Measurements from ENCODE around the gene GTSE1.
A peak's percentile ranks its signal among the peaks of the same experiment; 100 is the strongest.
"Not testable (repeated sequence)": the region's sequence is repeated elsewhere in the genome, so short reads cannot be mapped to it uniquely, and the experiment has no call there.

GTSE1 gene

GRCh38 chr22:46296257-46297150 lies at the start of gene GTSE1:
Gene GTSE1, plus strand, starts transcription at chr22:46296870. Its CDS starts 531 bp downstream, at chr22:46297401.
- peaks cover 26% of the 10 kb centered on the region for H3K4me1 ChIP-seq (ENCODE audit: insufficient read depth, low read length)

GRCh38 chr22:46247443-46247975 lies 49.2 kb upstream of the GTSE1 start:
- H3K27me3 ChIP-seq (ENCODE audit: insufficient read depth, low read length), result no peaks in the 10 kb centered on the region

More at GRCh38 chr22:46296257-46297150, at the start of gene GTSE1:
- Histone ChIP-seq H3K9me3 (ENCODE audit: low read length) (no peaks in the 10 kb centered on the region), H3K4me3 (ENCODE audit: low read length) (peak within 1 kb of the TSS; percentile 72), H3K27me3 (ENCODE audit: insufficient read depth, low read length) (no peaks in the 10 kb centered on the region), H2AFZ (ENCODE audit: low read depth, low read length) (peak within 1 kb of the TSS; percentile 80), H3K36me3 (ENCODE audit: insufficient read depth, low read length) (peaks cover 34% of the 10 kb centered on the region)

GRCh38 chr22:46250035-46250782 lies 46.5 kb upstream of the GTSE1 start, which contains the start of gene CDPF1:
Gene CDPF1, minus strand, starts transcription at chr22:46250293. Its CDS starts 2,009 bp downstream, at chr22:46248284.
- peak within 1 kb of the TSS; percentile 91 for H2AFZ ChIP-seq (ENCODE audit: low read depth, low read length)

More at GRCh38 chr22:46247443-46247975, 49.2 kb upstream of the GTSE1 start:
- no peak overlapping the region for H3K4me3 ChIP-seq (ENCODE audit: low read length)
- H3K4me1 ChIP-seq (ENCODE audit: insufficient read depth, low read length), result peaks cover 8% of the 10 kb centered on the region
- no peak overlapping the region for H2AFZ ChIP-seq (ENCODE audit: low read depth, low read length)
- H3K36me3 ChIP-seq (ENCODE audit: insufficient read depth, low read length), result peaks cover 10% of the 10 kb centered on the region
- H3K9me3 ChIP-seq (ENCODE audit: low read length), result no peaks in the 10 kb centered on the region

GRCh38 chr22:46250783-46251125 lies 45.9 kb upstream of the GTSE1 start:
- Histone ChIP-seq H3K9me3 (ENCODE audit: low read length) (no peaks in the 10 kb centered on the region), H3K4me1 (ENCODE audit: insufficient read depth, low read length) (peaks cover 8% of the 10 kb centered on the region), H2AFZ (ENCODE audit: low read depth, low read length) (peak overlapping the region; percentile 91), H3K36me3 (ENCODE audit: insufficient read depth, low read length) (no peaks in the 10 kb centered on the region), H3K27me3 (ENCODE audit: insufficient read depth, low read length) (no peaks in the 10 kb centered on the region), H3K4me3 (ENCODE audit: low read length) (peak overlapping the region; percentile 97)

More at GRCh38 chr22:46250035-46250782, 46.5 kb upstream of the GTSE1 start, which contains the start of gene CDPF1:
- Histone ChIP-seq H3K36me3 (ENCODE audit: insufficient read depth, low read length) (no peaks in the 10 kb centered on the region), H3K9me3 (ENCODE audit: low read length) (no peaks in the 10 kb centered on the region), H3K27me3 (ENCODE audit: insufficient read depth, low read length) (no peaks in the 10 kb centered on the region), H3K4me3 (ENCODE audit: low read length) (peak within 1 kb of the TSS; percentile 97), H3K4me1 (ENCODE audit: insufficient read depth, low read length) (peaks cover 8% of the 10 kb centered on the region)

GRCh38 chr22:46251266-46251665 lies 45.4 kb upstream of the GTSE1 start:
- H3K36me3 ChIP-seq (ENCODE audit: insufficient read depth, low read length), result no peaks in the 10 kb centered on the region
- peaks cover 8% of the 10 kb centered on the region for H3K4me1 ChIP-seq (ENCODE audit: insufficient read depth, low read length)
- H3K27me3 ChIP-seq (ENCODE audit: insufficient read depth, low read length), result no peaks in the 10 kb centered on the region
- H2AFZ ChIP-seq (ENCODE audit: low read depth, low read length), result no peak overlapping the region
- H3K9me3 ChIP-seq (ENCODE audit: low read length), result peaks cover under 1% of the 10 kb centered on the region
- H3K4me3 ChIP-seq (ENCODE audit: low read length), result peak overlapping the region; percentile 97

- H3K27me3 ChIP-seq (ENCODE audit: insufficient read depth, low read length), result no peaks in the 10 kb centered on the region
- H3K4me3 ChIP-seq (ENCODE audit: low read length), result no peak overlapping the region
- H3K36me3 ChIP-seq (ENCODE audit: insufficient read depth, low read length), result no peaks in the 10 kb centered on the region
- no peak overlapping the region for H2AFZ ChIP-seq (ENCODE audit: low read depth, low read length)
- peaks cover 8% of the 10 kb centered on the region for H3K4me1 ChIP-seq (ENCODE audit: insufficient read depth, low read length)
- peaks cover 5% of the 10 kb centered on the region for H3K9me3 ChIP-seq (ENCODE audit: low read length)
These were observed 44.8 kb upstream of the GTSE1 start for GRCh38 chr22:46251816-46252380.

GRCh38 chr22:46256358-46256958 lies 40.2 kb upstream of the GTSE1 start:
- Histone ChIP-seq H3K4me3 (ENCODE audit: low read length) (no peak overlapping the region), H2AFZ (ENCODE audit: low read depth, low read length) (no peak overlapping the region), H3K4me1 (ENCODE audit: insufficient read depth, low read length) (no peaks in the 10 kb centered on the region), H3K27me3 (ENCODE audit: insufficient read depth, low read length) (peaks cover 4% of the 10 kb centered on the region), H3K36me3 (ENCODE audit: insufficient read depth, low read length) (no peaks in the 10 kb centered on the region), H3K9me3 (ENCODE audit: low read length) (peaks cover 11% of the 10 kb centered on the region)

- peaks cover 25% of the 10 kb centered on the region for H3K9me3 ChIP-seq (ENCODE audit: low read length)
- H3K36me3 ChIP-seq (ENCODE audit: insufficient read depth, low read length), result no peaks in the 10 kb centered on the region
- no peak overlapping the region for H2AFZ ChIP-seq (ENCODE audit: low read depth, low read length)
- H3K4me3 ChIP-seq (ENCODE audit: low read length), result no peak overlapping the region
- no peaks in the 10 kb centered on the region for H3K4me1 ChIP-seq (ENCODE audit: insufficient read depth, low read length)
- peaks cover 23% of the 10 kb centered on the region for H3K27me3 ChIP-seq (ENCODE audit: insufficient read depth, low read length)
These were observed 37.3 kb upstream of the GTSE1 start for GRCh38 chr22:46259374-46259773.

- Histone ChIP-seq H3K27me3 (ENCODE audit: insufficient read depth, low read length) (peaks cover 23% of the 10 kb centered on the region), H2AFZ (ENCODE audit: low read depth, low read length) (no peak overlapping the region), H3K36me3 (ENCODE audit: insufficient read depth, low read length) (no peaks in the 10 kb centered on the region), H3K9me3 (ENCODE audit: low read length) (peaks cover 25% of the 10 kb centered on the region), H3K4me1 (ENCODE audit: insufficient read depth, low read length) (no peaks in the 10 kb centered on the region), H3K4me3 (ENCODE audit: low read length) (no peak overlapping the region)
These were observed 36.6 kb upstream of the GTSE1 start for GRCh38 chr22:46260038-46260437.

GRCh38 chr22:46262449-46263215 lies 34.0 kb upstream of the GTSE1 start:
- Histone ChIP-seq H3K4me3 (ENCODE audit: low read length) (no peak overlapping the region), H3K27me3 (ENCODE audit: insufficient read depth, low read length) (peaks cover 23% of the 10 kb centered on the region), H3K4me1 (ENCODE audit: insufficient read depth, low read length) (no peaks in the 10 kb centered on the region), H2AFZ (ENCODE audit: low read depth, low read length) (no peak overlapping the region), H3K9me3 (ENCODE audit: low read length) (peaks cover 24% of the 10 kb centered on the region), H3K36me3 (ENCODE audit: insufficient read depth, low read length) (no peaks in the 10 kb centered on the region)

- Histone ChIP-seq H3K36me3 (ENCODE audit: insufficient read depth, low read length) (no peaks in the 10 kb centered on the region), H3K4me3 (ENCODE audit: low read length) (no peak within 1 kb of the TSS), H2AFZ (ENCODE audit: low read depth, low read length) (no peak within 1 kb of the TSS), H3K9me3 (ENCODE audit: low read length) (peaks cover 24% of the 10 kb centered on the region), H3K4me1 (ENCODE audit: insufficient read depth, low read length) (no peaks in the 10 kb centered on the region), H3K27me3 (ENCODE audit: insufficient read depth, low read length) (peaks cover 23% of the 10 kb centered on the region)
These were observed 33.5 kb upstream of the GTSE1 start, which contains the start of gene PKDREJ for GRCh38 chr22:46263216-46263590. Gene PKDREJ, minus strand, starts transcription at chr22:46263343. Its CDS starts 21 bp downstream, at chr22:46263322.

- Histone ChIP-seq H3K9me3 (ENCODE audit: low read length) (peaks cover 24% of the 10 kb centered on the region), H3K27me3 (ENCODE audit: insufficient read depth, low read length) (peaks cover 23% of the 10 kb centered on the region)
- H3K4me3 ChIP-seq (ENCODE audit: low read length); H3K4me1 ChIP-seq (ENCODE audit: insufficient read depth, low read length); H2AFZ ChIP-seq (ENCODE audit: low read depth, low read length); H3K36me3 ChIP-seq (ENCODE audit: insufficient read depth, low read length): not testable (repeated sequence)
These were observed 32.1 kb upstream of the GTSE1 start for GRCh38 chr22:46264520-46264919.

Data from neuron (in vitro differentiated cells).